NCI-H146 treated with DMSO at 0.1 percent for 48 hours (cell line): ENCODE measurements around the gene CISD3.

Experiments used
- DNase-seq: peaks from one replicate; lab custom pipeline; 2025; ENCODE audit not compliant: unreplicated experiment; lab: John Stamatoyannopoulos, UW

Gene CISD3

GRCh38 chr17:38766341-38766740, 36.2 kb downstream of the CISD3 start:
- DNase-seq, result no peak

GRCh38 chr17:38768417-38768816, 38.3 kb downstream of the CISD3 start:
- no peak for DNase-seq

- DNase-seq, result no peak
Observed at GRCh38 chr17:38773258-38773657, 43.1 kb downstream of the CISD3 start.

GRCh38 chr17:38777641-38778250, 47.6 kb downstream of the CISD3 start:
- no peak for DNase-seq

GRCh38 chr17:38779965-38780752, 50.0 kb downstream of the CISD3 start:
- DNase-seq, result no peak

GRCh38 chr17:38783227-38783626, 53.1 kb downstream of the CISD3 start:
- no peak for DNase-seq
